Skeletal muscle satellite cell (primary cell): ENCODE results near the gene C11orf52.

ENCODE experiments used
- H3K27me3 ChIP-seq: 2 replicates; pipeline ENCODE4 v1.7.0; 2013; ENCODE audit warnings: low read length; ENCODE audit not compliant: control insufficient read depth, insufficient read depth
- H3K36me3 ChIP-seq: 2 replicates; pipeline ENCODE4 v1.7.0; 2013; ENCODE audit warnings: mild to moderate bottlenecking, control low read depth, low read length; ENCODE audit not compliant: insufficient read depth
- H3K4me1 ChIP-seq: 2 replicates; pipeline ENCODE4 v1.7.0; 2013; ENCODE audit warnings: low read length; ENCODE audit not compliant: control insufficient read depth, insufficient read depth
- H3K4me2 ChIP-seq: 2 replicates; pipeline ENCODE4 v1.7.0; 2013; ENCODE audit warnings: mild to moderate bottlenecking, low read length
- H3K4me3 ChIP-seq: 2 replicates; pipeline ENCODE4 v1.7.0; 2013; ENCODE audit warnings: low read length
- H3K9ac ChIP-seq: 2 replicates; pipeline ENCODE4 v1.7.0; 2013; ENCODE audit warnings: mild to moderate bottlenecking, low read depth, low read length, moderate library complexity
- H3K9me3 ChIP-seq: replicated peaks from 2 replicates; pipeline ENCODE4 v1.7.0; 2013; ENCODE audit warnings: mild to moderate bottlenecking, control low read depth, low read length

C11orf52 gene

DNA sequence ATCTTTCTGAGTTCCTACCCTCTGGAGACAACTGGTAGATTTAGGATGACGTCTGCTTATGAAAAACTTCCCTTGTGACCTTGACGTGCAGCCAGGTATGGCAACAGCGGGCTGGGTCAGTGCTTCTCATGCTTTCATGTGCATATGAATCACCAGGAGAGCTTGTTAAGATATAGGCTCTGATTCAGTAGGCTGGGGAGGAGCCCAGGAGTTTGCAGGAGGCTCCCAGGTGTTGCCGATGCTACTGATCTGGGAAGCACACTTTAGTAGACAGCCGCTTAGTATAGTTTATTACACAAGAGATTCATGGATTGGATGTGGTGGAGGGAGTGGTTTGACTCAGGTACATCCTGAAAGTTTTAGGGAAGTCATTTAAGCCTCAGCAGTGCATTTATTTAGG is 42.2 kb downstream of the C11orf52 start:
- Histone ChIP-seq H3K9ac (no peak overlapping the region), H3K36me3 (peaks cover 9% of the 10 kb centered on the region), H3K27me3 (no peaks in the 10 kb centered on the region), H3K4me3 (no peak overlapping the region), H3K9me3 (no peaks in the 10 kb centered on the region), H3K4me2 (no peak overlapping the region), H3K4me1 (peaks cover 7% of the 10 kb centered on the region)

DNA sequence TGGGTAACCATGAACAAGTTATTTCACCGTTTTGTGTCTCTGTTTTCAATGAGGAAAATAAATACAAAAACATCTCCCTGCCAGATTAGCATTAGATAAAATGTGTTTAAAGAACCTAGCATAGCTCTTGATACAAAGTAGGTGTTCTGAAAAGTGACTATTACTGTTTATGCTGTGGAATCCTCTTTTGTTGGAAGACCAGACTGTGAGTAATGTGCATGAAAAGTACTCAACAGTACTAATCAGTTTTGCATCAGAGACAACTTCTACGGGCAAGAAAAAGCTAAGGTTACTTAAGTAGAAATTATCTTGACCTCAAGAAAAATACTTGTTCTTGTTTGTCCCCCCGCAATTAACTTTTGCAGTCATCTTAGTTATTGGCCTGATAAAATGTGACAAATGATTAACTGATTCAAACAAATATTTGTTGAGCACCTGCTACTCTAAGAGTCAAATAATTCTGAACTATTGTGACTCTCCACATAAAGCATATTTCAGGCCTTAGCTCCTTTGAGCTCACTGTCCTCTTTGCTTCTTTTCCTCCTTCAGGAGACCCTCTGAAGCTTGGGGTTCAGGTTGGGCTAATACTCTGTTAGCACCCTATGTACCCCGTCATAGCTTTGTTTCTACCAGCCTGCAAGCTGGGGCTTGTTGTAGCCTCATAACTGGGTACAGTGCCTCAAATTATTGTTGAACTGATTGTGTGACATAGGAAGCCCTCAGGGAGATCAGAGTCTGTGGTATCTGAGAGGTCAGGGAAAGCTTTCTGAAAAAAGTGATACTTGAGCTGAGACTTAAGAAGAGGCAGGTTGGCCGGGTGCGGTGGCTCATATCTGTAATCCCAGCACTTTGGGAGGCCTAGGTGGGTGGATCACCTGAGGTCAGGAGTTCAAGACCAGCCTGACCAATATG is 42.9 kb downstream of the C11orf52 start:
- H3K9ac ChIP-seq, result no peak overlapping the region
- H3K27me3 ChIP-seq, result no peaks in the 10 kb centered on the region
- H3K9me3 ChIP-seq, result no peaks in the 10 kb centered on the region

DNA sequence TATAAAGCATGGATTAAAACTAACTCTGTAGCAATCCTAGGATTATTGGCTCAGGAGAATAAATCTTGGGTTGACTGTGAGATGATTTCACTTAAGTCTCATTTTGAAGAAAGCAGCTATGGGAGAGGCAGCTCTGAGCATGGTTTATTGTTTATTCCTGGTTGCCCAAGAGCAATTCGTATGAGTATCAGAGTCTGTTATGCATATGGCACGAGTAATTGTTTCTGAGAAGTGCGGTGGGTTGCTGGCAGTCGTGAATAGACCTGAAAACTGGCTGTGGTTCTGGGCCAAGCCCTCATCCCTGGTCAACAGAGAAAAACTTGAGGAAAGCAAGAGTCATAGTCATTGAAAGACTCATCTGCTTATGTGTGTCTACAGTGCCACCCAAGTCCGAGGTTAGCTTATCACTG is 45.2 kb downstream of the C11orf52 start:
- Histone ChIP-seq H3K9ac (no peak overlapping the region), H3K27me3 (no peaks in the 10 kb centered on the region), H3K9me3 (no peaks in the 10 kb centered on the region), H3K36me3 (peaks cover 10% of the 10 kb centered on the region), H3K4me2 (no peak overlapping the region), H3K4me1 (no peaks in the 10 kb centered on the region), H3K4me3 (no peak overlapping the region)

More for the DNA sequence above, 42.9 kb downstream of the C11orf52 start:
- Histone ChIP-seq H3K4me3 (no peak overlapping the region), H3K4me2 (no peak overlapping the region), H3K36me3 (peaks cover 9% of the 10 kb centered on the region), H3K4me1 (peaks cover 7% of the 10 kb centered on the region)

DNA sequence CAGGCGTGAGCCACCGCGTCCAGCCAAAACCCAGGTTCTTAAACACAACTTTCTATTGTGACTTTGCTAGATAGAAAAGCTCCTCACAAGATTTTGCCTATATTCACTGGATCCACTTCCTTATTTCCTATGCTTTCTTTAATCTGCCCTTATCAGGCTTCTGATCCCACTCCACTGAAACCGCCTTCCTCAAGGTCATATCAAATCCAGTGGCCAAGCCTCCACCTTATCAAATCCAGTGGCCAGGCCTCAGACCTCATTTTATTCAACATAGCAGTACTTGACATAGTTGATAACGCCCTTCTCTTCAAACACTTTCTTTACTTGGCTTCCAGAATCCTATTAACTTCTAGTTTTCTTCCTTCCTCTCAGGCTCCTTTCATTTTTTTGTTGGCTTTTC is 48.0 kb downstream of the C11orf52 start:
- no peak overlapping the region for H3K4me3 ChIP-seq
- no peaks in the 10 kb centered on the region for H3K9me3 ChIP-seq
- H3K36me3 ChIP-seq, result peaks cover 19% of the 10 kb centered on the region
- H3K4me2 ChIP-seq, result no peak overlapping the region
- H3K9ac ChIP-seq, result no peak overlapping the region
- no peaks in the 10 kb centered on the region for H3K4me1 ChIP-seq
- no peaks in the 10 kb centered on the region for H3K27me3 ChIP-seq

GRCh38 chr11:111967649-111968048 is 48.9 kb downstream of the C11orf52 start:
- H3K4me1 ChIP-seq, result no peaks in the 10 kb centered on the region
- no peak overlapping the region for H3K4me3 ChIP-seq
- H3K4me2 ChIP-seq, result no peak overlapping the region
- H3K36me3 ChIP-seq, result peaks cover 25% of the 10 kb centered on the region
- no peaks in the 10 kb centered on the region for H3K27me3 ChIP-seq
- no peak overlapping the region for H3K9ac ChIP-seq
- no peaks in the 10 kb centered on the region for H3K9me3 ChIP-seq

- no peaks in the 10 kb centered on the region for H3K9me3 ChIP-seq
- no peak overlapping the region for H3K4me2 ChIP-seq
- no peaks in the 10 kb centered on the region for H3K27me3 ChIP-seq
- H3K4me1 ChIP-seq, result peaks cover under 1% of the 10 kb centered on the region
- H3K4me3 ChIP-seq, result no peak overlapping the region
- H3K9ac ChIP-seq, result no peak overlapping the region
- peaks cover 30% of the 10 kb centered on the region for H3K36me3 ChIP-seq
Observed at GRCh38 chr11:111969344-111969743, 50.6 kb downstream of the C11orf52 start.

DNA sequence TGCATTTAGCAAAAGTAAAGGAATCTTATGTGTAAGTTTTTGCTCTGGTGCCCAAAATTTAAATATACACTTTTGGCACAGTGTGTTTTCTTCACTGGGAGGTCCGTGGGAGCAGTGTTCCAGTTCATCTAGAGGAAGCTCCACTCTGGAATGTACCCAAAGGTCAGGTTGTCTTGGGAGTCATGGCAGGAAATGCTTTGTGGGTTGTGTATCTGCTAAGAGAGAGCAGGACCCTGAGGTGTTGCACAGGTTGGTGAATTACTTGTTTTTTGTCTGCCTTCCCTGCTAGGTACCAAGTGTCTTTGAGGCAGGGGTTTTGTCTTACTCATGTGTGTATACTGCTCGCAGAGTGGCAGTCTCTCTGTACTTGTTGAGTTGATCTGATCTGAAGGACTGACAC is 55.7 kb downstream of the C11orf52 start:
- Histone ChIP-seq H3K4me3 (no peak overlapping the region), H3K36me3 (peaks cover 17% of the 10 kb centered on the region), H3K4me1 (peaks cover 33% of the 10 kb centered on the region)

GRCh38 chr11:111975076-111975806 is 56.5 kb downstream of the C11orf52 start:
- no peak overlapping the region for H3K4me3 ChIP-seq
- H3K36me3 ChIP-seq, result peaks cover 14% of the 10 kb centered on the region
- H3K9me3 ChIP-seq, result no peaks in the 10 kb centered on the region
- H3K9ac ChIP-seq, result no peak overlapping the region
- H3K4me2 ChIP-seq, result no peak overlapping the region
- no peaks in the 10 kb centered on the region for H3K27me3 ChIP-seq
- peaks cover 33% of the 10 kb centered on the region for H3K4me1 ChIP-seq

More for the DNA sequence above, 55.7 kb downstream of the C11orf52 start:
- Histone ChIP-seq H3K4me2 (no peak overlapping the region), H3K9me3 (no peaks in the 10 kb centered on the region), H3K27me3 (no peaks in the 10 kb centered on the region), H3K9ac (no peak overlapping the region)

DNA sequence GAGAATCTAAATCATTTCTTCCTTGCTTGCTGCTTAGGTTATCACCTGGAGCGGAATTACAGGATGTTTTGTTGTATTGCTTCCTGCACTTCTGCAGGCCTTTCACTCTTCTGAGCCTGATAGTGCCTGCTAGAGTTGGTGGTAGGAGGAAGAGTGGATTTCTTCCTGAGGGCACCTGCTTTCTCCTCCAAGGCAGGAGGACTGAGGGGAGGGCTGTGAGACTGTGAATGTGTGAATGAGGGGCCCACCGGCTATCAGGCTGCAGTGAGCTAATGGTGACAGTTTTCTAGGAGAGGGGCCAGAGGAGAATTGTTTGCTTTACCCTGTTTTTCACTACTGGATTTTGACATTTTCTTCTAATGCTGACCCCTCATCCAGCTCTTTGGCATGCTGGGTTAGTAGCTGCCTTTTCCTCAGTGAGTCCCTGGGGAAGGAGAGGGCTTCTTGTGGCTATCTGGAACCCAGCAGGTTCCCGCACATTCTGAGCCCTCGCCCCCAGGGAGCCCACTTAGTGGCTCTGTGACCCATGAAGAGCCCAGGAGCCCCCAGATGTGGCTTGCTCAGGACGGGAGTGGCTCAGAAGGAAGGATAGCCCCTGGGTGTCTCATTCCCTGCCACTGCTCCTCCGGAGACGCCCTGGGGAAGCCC is 57.5 kb downstream of the C11orf52 start:
- Histone ChIP-seq H3K9ac (peak overlapping the region; percentile 91), H3K4me3 (peak overlapping the region; percentile 84)

More for the DNA sequence above, 57.5 kb downstream of the C11orf52 start:
- peak overlapping the region; percentile 95 for H3K4me2 ChIP-seq
- H3K27me3 ChIP-seq, result no peaks in the 10 kb centered on the region
- H3K36me3 ChIP-seq, result peaks cover 19% of the 10 kb centered on the region
- H3K4me1 ChIP-seq, result peaks cover 33% of the 10 kb centered on the region
- no peaks in the 10 kb centered on the region for H3K9me3 ChIP-seq
